Dermis microvascular lymphatic vessel endothelial cell (primary cell): ENCODE measurements around the gene NUDT6. TPM values are rescaled to one million over a fixed set of nuclear protein-coding genes. Genes with fewer than 3 reads are reported as not detected.
"Not testable (repeated sequence)": the region's sequence is repeated elsewhere in the genome, so short reads cannot be mapped to it uniquely, and the experiment has no call there.

ENCODE experiments used
- DNase-seq, 2 donors: peaks; one replicate each; pipeline versions ENCODE4 v3.0.0 to v3.0.0-alpha.2; 2010; ENCODE audit warnings: low read depth in 2 of 2
- total RNA-seq: library from RNA; depleted of rRNA; stranded (reverse); fragments of >200 nt; gene quantifications from 2 replicates; pipeline ENCODE4 v1.2.1, GENCODE V29; 2014

Gene NUDT6
- total RNA-seq, 1 donor from 2014 or later, result 4.9 TPM

DNA sequence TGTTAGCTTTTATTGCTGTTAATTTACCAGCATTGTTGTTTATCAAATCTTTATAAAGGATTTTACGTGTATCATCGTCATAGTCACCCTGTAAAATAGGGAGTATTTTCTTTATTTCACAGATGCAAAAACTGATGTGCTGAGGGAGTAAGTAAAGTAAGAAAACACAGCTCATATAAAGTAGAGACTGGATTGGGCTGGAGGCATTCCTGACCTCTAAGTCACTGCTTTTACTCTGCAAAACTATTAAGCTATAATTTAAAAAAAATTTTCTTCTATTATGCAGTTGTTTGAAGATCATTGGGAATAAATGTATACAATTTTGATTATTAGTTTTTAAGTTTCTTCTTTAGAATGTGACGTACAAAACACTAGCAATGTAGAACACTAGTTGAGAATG, 45.9 kb downstream of the NUDT6 start:
- DNase-seq, result no peak

- DNase-seq, result no peak
Observed at GRCh38 chr4:122875949-122876348, 46.4 kb downstream of the NUDT6 start.

GRCh38 chr4:122873821-122874593, 48.4 kb downstream of the NUDT6 start:
- DNase-seq, result peak in 1 of 2 donors; percentile 43

- no peak for DNase-seq
Observed at GRCh38 chr4:122873146-122873545, 49.3 kb downstream of the NUDT6 start.

DNA sequence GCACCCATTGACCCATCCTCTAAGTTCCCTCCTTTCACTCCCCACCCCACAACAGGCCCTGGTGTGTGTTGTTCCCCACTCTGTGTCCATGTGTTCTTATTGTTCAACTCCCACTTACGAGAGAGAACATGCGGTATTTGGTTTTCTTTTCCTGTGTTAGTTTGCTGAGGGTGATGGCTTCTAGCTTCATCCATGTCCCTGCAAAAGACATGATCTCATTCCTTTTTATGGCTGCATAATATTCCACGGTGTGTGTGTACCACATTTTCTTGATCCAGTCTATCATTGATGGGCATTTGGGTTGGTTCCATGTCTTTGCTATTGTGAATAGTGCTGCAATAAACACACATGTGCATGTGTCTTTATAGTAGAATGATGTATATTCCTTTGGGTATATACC, 54.2 kb downstream of the NUDT6 start:
- not testable (repeated sequence) for DNase-seq

DNA sequence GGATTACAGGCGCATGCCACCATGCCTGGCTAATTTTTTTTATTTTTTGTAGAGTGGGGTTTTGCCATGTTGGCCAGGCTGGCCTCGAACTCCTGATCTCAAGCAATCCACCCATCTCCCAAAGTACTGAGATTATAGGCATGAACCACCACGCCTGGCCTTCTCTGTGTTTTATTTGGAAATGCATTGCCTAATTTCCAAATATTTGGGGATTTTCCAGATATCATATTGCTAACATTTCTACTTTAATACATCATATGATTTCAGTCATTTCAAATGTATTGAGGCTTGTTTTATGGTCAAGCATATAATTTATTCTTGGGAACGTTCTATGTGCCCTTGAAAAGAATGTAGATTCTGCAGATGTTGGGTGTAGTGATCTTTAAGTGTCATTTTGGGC, 57.0 kb downstream of the NUDT6 start:
- DNase-seq, result no peak

GRCh38 chr4:122863639-122864038, 58.8 kb downstream of the NUDT6 start:
- no peak for DNase-seq

DNA sequence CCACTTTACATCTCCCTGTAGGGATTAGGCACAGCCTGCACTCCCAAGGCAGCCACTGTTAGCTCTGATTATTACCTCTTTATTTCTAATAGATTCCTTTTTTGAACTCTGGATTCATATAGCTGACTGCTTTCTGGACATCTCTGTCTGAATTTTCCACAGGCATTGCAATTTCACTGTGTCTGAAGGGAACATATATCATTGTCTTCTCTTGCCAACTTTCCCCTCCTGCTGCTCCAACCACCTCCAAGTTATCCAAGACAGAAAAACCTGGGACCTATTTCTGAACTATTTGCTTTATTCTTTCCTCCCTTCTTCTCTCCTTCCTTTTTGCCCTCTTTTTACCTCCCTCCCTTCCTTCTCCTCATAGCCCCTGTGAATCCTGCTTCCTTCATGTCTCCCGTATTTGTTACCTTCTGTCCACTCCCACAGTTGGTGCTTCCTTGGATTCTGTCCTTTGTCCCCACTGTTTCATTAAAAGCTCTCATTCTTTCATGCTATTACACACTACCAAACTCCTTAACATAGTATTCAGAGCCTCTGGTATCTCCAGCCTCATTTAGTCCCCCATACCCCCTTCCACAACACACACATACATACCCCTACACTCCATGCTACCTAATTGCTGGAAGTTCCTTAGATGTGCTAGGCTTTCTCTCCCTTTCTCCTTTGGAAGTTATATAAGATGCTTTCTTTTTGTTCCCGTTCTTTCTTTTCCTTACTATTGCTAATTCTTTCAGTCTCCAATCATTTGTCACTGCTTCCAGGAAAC, 61.0 kb downstream of the NUDT6 start:
- no peak for DNase-seq

GRCh38 chr4:122858705-122859104, 63.7 kb downstream of the NUDT6 start:
- no peak for DNase-seq

GRCh38 chr4:122857160-122857559, 65.2 kb downstream of the NUDT6 start:
- no peak for DNase-seq

- peak in 1 of 2 donors; percentile 58 for DNase-seq
Observed at GRCh38 chr4:122855353-122855890, 67.0 kb downstream of the NUDT6 start.

DNA sequence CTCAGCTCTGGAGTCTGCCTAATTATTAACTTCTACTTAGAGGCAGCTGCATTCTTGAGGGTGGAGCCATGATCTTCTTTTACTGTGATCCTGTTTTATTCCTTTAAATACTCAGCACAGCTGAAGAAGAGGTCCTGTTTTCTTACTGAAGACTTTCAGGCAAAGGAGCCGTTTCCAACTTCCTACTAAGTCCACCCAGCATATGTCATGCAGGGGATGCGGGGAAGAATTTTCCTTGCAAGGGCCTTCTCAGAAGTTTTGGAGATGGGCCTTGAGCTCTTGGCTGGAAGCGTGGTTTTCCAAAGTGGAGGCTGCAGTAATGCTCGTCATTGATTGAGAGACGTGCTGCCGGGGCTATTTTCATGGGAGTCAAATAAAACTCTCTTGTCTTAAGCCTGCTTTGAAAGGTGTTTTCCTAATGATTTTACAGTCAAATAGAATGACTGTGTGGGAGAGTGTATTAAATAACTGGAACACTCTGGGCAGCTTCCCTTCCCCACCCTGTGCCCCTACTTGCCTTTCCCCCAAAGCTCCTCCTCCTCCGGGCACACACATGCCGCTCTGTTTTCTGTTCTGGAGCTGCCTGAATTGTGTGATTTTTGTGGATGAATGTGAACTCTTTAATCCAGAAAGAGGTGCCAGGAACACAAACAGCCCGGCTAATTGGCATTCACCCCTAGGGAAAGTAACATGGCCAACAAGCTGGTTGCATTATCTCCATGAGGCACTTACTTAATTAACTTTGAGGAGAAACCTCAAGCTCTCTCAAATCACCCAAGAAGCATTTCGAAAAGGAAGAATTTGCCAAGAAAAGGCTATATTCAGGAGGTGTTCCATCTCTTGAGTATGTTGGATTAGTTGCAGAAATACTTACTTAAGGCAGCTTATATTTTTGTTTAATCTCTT, 67.7 kb downstream of the NUDT6 start:
- DNase-seq, result no peak

DNA sequence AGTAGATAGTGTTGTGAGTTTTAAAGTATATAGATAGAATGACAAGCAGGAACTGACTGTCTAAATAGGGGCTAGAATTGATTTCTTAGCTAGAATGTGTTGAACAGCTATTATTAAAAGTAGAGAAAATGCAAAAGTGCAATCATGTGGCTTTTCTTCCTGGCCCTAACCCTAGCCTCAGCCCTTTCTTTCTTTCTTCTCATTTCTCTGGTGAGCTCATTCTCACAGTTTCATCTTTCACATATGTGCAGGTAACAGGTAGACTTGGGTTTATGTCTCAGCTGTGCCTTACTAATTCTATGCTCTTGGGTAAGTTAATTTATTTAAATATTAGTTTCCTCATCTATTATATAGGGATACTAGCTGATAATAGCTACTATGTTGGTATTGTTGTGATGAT, 70.8 kb downstream of the NUDT6 start:
- no peak for DNase-seq

- not testable (repeated sequence) for DNase-seq
Observed at GRCh38 chr4:122849789-122850188, 72.6 kb downstream of the NUDT6 start.

DNA sequence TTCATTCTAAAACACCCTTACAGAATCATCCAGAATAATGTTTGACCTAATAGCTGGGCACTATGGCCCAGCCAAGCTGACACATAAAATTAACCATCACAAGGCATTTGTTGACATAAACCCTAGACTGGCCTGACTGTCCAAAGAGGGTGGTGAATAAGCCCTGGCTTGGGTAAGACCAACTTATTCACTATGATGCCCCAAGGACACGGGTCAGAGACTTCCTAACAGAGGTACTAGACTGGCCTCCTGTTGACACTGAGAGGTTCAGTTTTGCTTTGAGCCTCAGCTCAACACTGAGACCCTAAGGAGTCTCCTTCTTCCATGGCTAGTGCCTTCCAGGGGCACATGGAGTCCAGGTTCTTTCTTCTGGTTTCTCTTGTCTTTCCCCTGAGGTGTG, 74.5 kb downstream of the NUDT6 start:
- DNase-seq, result no peak

GRCh38 chr4:122845760-122846159, 76.6 kb downstream of the NUDT6 start:
- DNase-seq, result no peak

GRCh38 chr4:122845066-122845465, 77.3 kb downstream of the NUDT6 start:
- DNase-seq, result no peak

DNA sequence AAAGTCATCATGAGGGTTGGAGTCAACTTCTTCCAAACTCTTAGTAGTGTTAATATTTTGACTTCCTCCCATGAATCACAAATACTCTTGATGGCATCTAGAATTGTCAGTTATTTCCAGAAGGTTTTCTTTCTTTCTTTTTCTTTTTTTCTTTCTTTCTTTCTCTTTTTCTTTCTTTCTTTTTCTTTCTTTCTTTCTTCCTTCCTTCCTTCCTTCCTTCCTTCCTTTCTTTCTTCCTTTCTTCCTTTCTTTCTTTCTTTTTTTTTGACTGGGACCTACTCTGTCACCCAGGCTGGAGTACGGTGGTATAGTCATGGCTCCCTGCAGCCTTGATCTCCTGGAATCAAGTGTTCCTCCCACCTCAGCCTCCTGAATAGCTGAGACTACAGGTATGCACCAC, 78.0 kb downstream of the NUDT6 start:
- not testable (repeated sequence) for DNase-seq

DNA sequence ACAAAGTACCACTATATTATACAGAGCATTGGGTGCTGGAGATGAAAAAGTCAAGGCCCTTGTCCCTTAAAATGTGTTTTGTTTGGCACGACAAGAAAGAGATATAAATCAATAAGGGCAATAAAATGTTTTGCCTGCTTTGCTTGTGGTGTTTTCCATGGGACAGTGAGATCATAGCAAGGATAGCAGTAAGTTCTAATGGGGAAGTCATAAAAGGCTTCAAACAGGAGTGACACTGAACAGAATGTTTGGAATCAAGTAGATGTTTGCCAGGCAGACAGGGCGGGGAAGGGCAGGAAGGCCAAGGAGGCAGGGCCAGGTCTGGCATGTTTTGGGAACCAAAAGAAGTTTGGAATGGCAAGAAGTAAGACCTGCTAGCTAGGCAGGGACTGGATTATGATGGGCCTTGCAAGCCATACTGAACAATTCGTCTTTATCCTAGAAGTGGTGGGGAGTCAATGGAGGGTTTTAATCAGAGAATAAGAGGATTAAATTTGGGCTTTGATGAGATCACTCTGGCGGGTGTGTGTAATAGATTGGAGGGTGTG, 79.3 kb downstream of the NUDT6 start:
- no peak for DNase-seq
